MM.1S (cell line): ENCODE data around the gene SLC12A7.

Experiments used
- DNase-seq: peaks from one replicate; pipeline ENCODE4 v3.0.0-alpha.2; 2015
- H2AFZ ChIP-seq: fragments of 300-600 bp; sonication (generic); 2 replicates; pipeline ENCODE4 v1.6.0; 2016; ENCODE audit warnings: antibody characterized with exemption, low read length
- H3F3A ChIP-seq: fragments of 300-600 bp; sonication (generic); 2 replicates; pipeline ENCODE4 v1.6.1; 2016; ENCODE audit warnings: mild to moderate bottlenecking, antibody characterized with exemption, low read length, moderate library complexity, mixed read lengths; ENCODE audit not compliant: insufficient read depth
- H3K27ac ChIP-seq: fragments of 300-600 bp; sonication (generic); 2 replicates; pipeline ENCODE4 v1.5.1; 2016; ENCODE audit warnings: mild to moderate bottlenecking, low read length
- H3K27me3 ChIP-seq: fragments of 300-600 bp; sonication (generic); replicated peaks from 2 replicates; pipeline ENCODE4 v1.6.0; 2016; ENCODE audit warnings: low read length; ENCODE audit not compliant: insufficient read depth
- H3K36me3 ChIP-seq: fragments of 300-600 bp; sonication (generic); replicated peaks from 2 replicates; pipeline ENCODE4 v1.6.1; 2016; ENCODE audit warnings: mild to moderate bottlenecking, low read length, mixed read lengths; ENCODE audit not compliant: insufficient read depth
- H3K4me1 ChIP-seq: fragments of 300-600 bp; sonication (generic); 2 replicates; pipeline ENCODE4 v1.6.1; 2016; ENCODE audit warnings: low read length, mixed read lengths
- H3K4me2 ChIP-seq: fragments of 300-600 bp; sonication (generic); 2 replicates; pipeline ENCODE4 v1.6.0; 2016; ENCODE audit warnings: low read depth, low read length
- H3K4me3 ChIP-seq: fragments of 300-600 bp; sonication (generic); 2 replicates; pipeline ENCODE4 v1.5.1; 2016; ENCODE audit warnings: low read length, mixed read lengths
- H3K79me2 ChIP-seq: fragments of 300-600 bp; sonication (generic); 2 replicates; pipeline ENCODE4 v1.6.1; 2016; ENCODE audit warnings: mixed run types, low read length, mixed read lengths
- H3K9ac ChIP-seq: fragments of 300-600 bp; sonication (generic); 2 replicates; pipeline ENCODE4 v1.6.1; 2016; ENCODE audit warnings: low read length, mixed read lengths
- H3K9me2 ChIP-seq: fragments of 300-600 bp; sonication (generic); replicated peaks from 2 replicates; pipeline ENCODE4 v1.6.1; 2016; ENCODE audit warnings: mild to moderate bottlenecking, low read length, mixed read lengths; ENCODE audit not compliant: insufficient read depth
- H3K9me3 ChIP-seq: fragments of 300-600 bp; sonication (generic); replicated peaks from 2 replicates; pipeline ENCODE4 v1.6.1; 2016; ENCODE audit warnings: mild to moderate bottlenecking, low read length, mixed read lengths; ENCODE audit not compliant: insufficient read depth
- H4K20me1 ChIP-seq: fragments of 300-600 bp; sonication (generic); 2 replicates; pipeline ENCODE4 v1.6.1; 2016; ENCODE audit warnings: mild to moderate bottlenecking, low read length, moderate library complexity, mixed read lengths; ENCODE audit not compliant: insufficient read depth
- EZH2 ChIP-seq: fragments of 300-600 bp; sonication (generic); optimal IDR thresholded peaks from 2 replicates; pipeline ENCODE3; 2017; ENCODE audit warnings: low read depth, mild to moderate bottlenecking, antibody characterized with exemption, low read length, mixed read lengths
- EZH2phosphoT487 ChIP-seq: fragments of 300-600 bp; sonication (generic); IDR thresholded peaks from 2 replicates; pipeline ENCODE4 v1.6.1; 2018; ENCODE audit warnings: antibody characterized with exemption, low read length
- TF ChIP-seq, protein P1 (sequence below): fragments of 300-600 bp; sonication (generic); IDR thresholded peaks from 2 replicates; pipeline ENCODE4 v1.5.1; 2016; ENCODE audit warnings: antibody characterized with exemption, low read length, mixed read lengths

SLC12A7 gene

DNA sequence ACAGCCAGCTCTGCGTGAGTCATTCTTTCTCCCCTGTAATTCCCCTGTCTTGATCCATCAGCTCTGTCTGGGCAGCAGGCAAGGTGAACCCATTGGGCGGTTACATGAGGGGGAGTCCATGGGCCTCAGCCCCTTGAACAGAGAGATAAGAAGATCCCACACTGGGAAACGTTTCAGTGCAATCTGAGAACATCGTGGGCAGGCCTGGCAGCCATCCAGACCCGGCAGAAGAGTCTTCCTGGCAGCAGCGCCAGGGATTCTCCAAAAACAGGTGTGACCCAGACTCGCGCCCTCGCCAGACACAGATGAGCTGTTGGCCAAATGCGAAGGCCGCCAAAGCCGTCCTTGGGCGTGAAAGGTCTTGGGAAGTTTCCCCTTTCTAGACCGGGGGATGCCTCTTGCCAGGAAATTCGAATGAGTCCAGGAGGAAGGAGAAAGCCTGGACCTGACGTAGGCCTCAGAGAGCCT, 6.4 kb upstream of the SLC12A7 start:
- H3K4me3 ChIP-seq, result no peak overlapping the region
- TF ChIP-seq, protein P1, sequence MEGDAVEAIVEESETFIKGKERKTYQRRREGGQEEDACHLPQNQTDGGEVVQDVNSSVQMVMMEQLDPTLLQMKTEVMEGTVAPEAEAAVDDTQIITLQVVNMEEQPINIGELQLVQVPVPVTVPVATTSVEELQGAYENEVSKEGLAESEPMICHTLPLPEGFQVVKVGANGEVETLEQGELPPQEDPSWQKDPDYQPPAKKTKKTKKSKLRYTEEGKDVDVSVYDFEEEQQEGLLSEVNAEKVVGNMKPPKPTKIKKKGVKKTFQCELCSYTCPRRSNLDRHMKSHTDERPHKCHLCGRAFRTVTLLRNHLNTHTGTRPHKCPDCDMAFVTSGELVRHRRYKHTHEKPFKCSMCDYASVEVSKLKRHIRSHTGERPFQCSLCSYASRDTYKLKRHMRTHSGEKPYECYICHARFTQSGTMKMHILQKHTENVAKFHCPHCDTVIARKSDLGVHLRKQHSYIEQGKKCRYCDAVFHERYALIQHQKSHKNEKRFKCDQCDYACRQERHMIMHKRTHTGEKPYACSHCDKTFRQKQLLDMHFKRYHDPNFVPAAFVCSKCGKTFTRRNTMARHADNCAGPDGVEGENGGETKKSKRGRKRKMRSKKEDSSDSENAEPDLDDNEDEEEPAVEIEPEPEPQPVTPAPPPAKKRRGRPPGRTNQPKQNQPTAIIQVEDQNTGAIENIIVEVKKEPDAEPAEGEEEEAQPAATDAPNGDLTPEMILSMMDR, result no peak
- TF ChIP-seq EZH2phosphoT487 (no peak), EZH2 (no peak)
- H3F3A ChIP-seq, result no peaks in the 10 kb centered on the region
- no peak for DNase-seq
- H3K36me3 ChIP-seq, result no peaks in the 10 kb centered on the region
- no peaks in the 10 kb centered on the region for H3K9me3 ChIP-seq
- peaks cover 28% of the 10 kb centered on the region for H3K27me3 ChIP-seq
- H3K4me1 ChIP-seq, result peaks cover 3% of the 10 kb centered on the region
- no peak overlapping the region for H3K9ac ChIP-seq
- no peaks in the 10 kb centered on the region for H3K9me2 ChIP-seq
- no peak overlapping the region for H3K27ac ChIP-seq
- H3K79me2 ChIP-seq, result no peaks in the 10 kb centered on the region
- H2AFZ ChIP-seq, result no peak overlapping the region
- no peaks in the 10 kb centered on the region for H4K20me1 ChIP-seq
- no peak overlapping the region for H3K4me2 ChIP-seq

DNA sequence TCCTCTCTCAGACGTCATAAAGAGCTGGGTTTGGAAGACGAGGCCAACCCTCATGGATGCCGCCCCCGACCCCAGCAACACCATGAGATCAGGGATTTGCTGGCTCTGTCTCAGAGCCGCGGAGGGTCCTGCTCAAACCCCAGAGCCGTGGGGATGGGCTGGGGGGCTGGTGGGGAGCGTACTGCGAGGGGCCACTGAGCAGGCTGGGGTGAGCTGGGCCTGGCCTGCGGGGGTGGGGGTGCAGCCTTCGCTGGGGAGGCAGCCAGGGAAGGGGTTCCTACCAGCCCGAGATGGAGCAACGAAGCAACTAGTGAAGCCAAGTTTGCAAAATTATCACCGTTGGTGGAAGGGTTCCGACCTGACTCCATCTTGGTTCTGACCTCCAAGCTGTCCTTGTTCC, 5.1 kb upstream of the SLC12A7 start:
- Histone ChIP-seq H3K27me3 (peaks cover 28% of the 10 kb centered on the region), H3K27ac (no peak overlapping the region)
- no peak for TF ChIP-seq EZH2phosphoT487
- TF ChIP-seq EZH2, result no peak
- TF ChIP-seq, protein P1, result no peak

DNA sequence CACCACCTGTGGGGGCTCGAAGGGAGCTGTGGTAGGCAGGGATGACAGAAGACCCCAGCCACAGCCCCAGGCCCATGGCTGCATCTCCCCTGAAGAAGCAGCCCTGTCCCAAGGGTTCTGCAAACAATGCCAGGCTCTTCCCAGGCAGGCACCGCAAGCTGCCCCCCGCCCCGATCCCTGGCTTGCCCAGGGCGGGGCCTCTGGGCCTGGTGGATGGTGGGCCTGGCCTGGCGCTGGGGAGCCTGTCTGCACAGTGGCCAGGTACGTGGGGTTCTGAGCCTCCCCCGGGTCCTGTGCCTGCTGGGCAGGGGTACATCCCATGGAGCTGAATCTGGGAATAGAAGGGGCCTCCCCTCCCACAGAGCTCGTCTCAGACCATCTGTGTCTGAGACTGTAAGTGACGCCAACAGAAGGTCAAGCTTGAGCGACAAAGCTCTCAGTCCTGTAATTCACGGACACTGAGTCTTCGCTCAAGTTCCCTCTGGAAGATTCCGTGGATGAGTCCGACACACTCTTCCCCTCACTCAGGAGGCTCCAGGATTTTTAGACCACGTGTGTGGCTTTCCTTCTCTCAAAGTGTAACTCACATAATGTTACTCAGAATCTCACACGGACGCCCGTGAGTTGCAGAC, 4.4 kb upstream of the SLC12A7 start:
- peaks cover 3% of the 10 kb centered on the region for H3K79me2 ChIP-seq
- no peaks in the 10 kb centered on the region for H3K36me3 ChIP-seq
- H3K27me3 ChIP-seq, result peaks cover 26% of the 10 kb centered on the region
- H3F3A ChIP-seq, result peaks cover 4% of the 10 kb centered on the region
- no peak overlapping the region for H3K9ac ChIP-seq
- H2AFZ ChIP-seq, result no peak overlapping the region
- no peak overlapping the region for H3K4me2 ChIP-seq
- no peaks in the 10 kb centered on the region for H3K9me3 ChIP-seq
- TF ChIP-seq, protein P1, result no peak
- TF ChIP-seq EZH2 (no peak), EZH2phosphoT487 (no peak)
- no peak overlapping the region for H3K27ac ChIP-seq
- no peak overlapping the region for H3K4me3 ChIP-seq
- peaks cover 5% of the 10 kb centered on the region for H3K4me1 ChIP-seq
- no peak for DNase-seq
- no peaks in the 10 kb centered on the region for H3K9me2 ChIP-seq
- H4K20me1 ChIP-seq, result no peaks in the 10 kb centered on the region

More for the DNA sequence above, 5.1 kb upstream of the SLC12A7 start:
- DNase-seq, result no peak
- H3K4me1 ChIP-seq, result peaks cover 5% of the 10 kb centered on the region
- no peaks in the 10 kb centered on the region for H3K9me3 ChIP-seq
- H3K36me3 ChIP-seq, result no peaks in the 10 kb centered on the region
- peaks cover 4% of the 10 kb centered on the region for H3F3A ChIP-seq
- H2AFZ ChIP-seq, result no peak overlapping the region
- H3K4me3 ChIP-seq, result no peak overlapping the region
- no peaks in the 10 kb centered on the region for H4K20me1 ChIP-seq
- H3K9ac ChIP-seq, result no peak overlapping the region
- no peak overlapping the region for H3K4me2 ChIP-seq
- no peaks in the 10 kb centered on the region for H3K79me2 ChIP-seq
- no peaks in the 10 kb centered on the region for H3K9me2 ChIP-seq
